ENCODE results near the gene ARID1B. TPM values are rescaled to one million over a fixed set of nuclear protein-coding genes. Genes with fewer than 3 reads are reported as not detected.
A peak's percentile ranks its signal among the peaks of the same experiment; 100 is the strongest.
"Not testable (repeated sequence)": the region's sequence is repeated elsewhere in the genome, so short reads cannot be mapped to it uniquely, and the experiment has no call there.

The ARID1B gene
- total RNA-seq, 1 experiment from 2014 or later = 35.6 TPM

- H3K9me2 ChIP-seq (ENCODE audit: insufficient read depth); POLR2A ChIA-PET; CTCF ChIA-PET; H3K9me3 ChIP-seq (ENCODE audit: control insufficient read depth in 1 of 2, insufficient read depth in 1 of 2, low read depth in 1 of 2, low read length in 2 of 2); H4K20me1 ChIP-seq (ENCODE audit: insufficient read depth); BruUV-seq (replicated peaks); H3K79me2 ChIP-seq (ENCODE audit: insufficient read depth, low read length); ATAC-seq; RAD21 ChIA-PET (ENCODE audit: low non-redundant PET in 1 of 2, low total read pairs in 2 of 2, uncharacterized antibody in 2 of 2, unreplicated experiment in 2 of 2); H2AFZ ChIP-seq (ENCODE audit: low read depth, low read length, poor library complexity, severe bottlenecking); H3K4me3 ChIP-seq (replicated peaks in 1 of 2; ENCODE audit: low read depth in 1 of 2, low read length in 2 of 2); DNase-seq (ENCODE audit: low read depth, low spot score); H3K36me3 ChIP-seq (ENCODE audit: control insufficient read depth in 1 of 2, insufficient read depth in 2 of 2, low read length in 2 of 2); H3K27me3 ChIP-seq (ENCODE audit: insufficient read depth, low read length): not testable (repeated sequence)
- peaks cover 19 to 20% of the 10 kb centered on the region in 2 experiments for H3K4me1 ChIP-seq (ENCODE audit: control insufficient read depth in 1 of 2, insufficient read depth in 2 of 2, low read length in 2 of 2)
- peak overlapping the region; percentile 74; the same call in 1 of the 2 replicates for H3K4me2 ChIP-seq (ENCODE audit: low read length)
- H3K9ac ChIP-seq (ENCODE audit: low read length) = 0 out of 2 replicates have a peak overlapping the region, but pooled peaks have one; percentile 48
- peak overlapping the region; percentile 63; the same call in 1 of the 2 replicates for H3K27ac ChIP-seq (ENCODE audit: low read depth, low read length)
- intact Hi-C loops (cut with micrococcal nuclease) = loop anchor here (10.0 kb wide), 1 partner anchor 127 kb away; no protein-coding TSS in a partner anchor
Observed at GRCh38 chr6:157147054-157148026, 370.2 kb downstream of the ARID1B start.

GRCh38 chr6:157148391-157149323 is 371.5 kb downstream of the ARID1B start:
- Histone ChIP-seq H3K79me2 (ENCODE audit: insufficient read depth, low read length) (no peaks in the 10 kb centered on the region), H3K9me3 (ENCODE audit: control insufficient read depth in 1 of 2, insufficient read depth in 1 of 2, low read depth in 1 of 2, low read length in 2 of 2) (no peaks in the 10 kb centered on the region), H2AFZ (ENCODE audit: low read depth, low read length, poor library complexity, severe bottlenecking) (peak overlapping the region; percentile 37), H3K4me3 (replicated peaks in 1 of 2; ENCODE audit: low read depth in 1 of 2, low read length in 2 of 2) (peak overlapping the region in 1 of 2 experiments; percentile 41; a peak in 2 of 4 replicates), H3K4me1 (ENCODE audit: control insufficient read depth in 1 of 2, insufficient read depth in 2 of 2, low read length in 2 of 2) (peaks cover 19 to 20% of the 10 kb centered on the region in 2 experiments), H3K9ac (ENCODE audit: low read length) (peak overlapping the region; percentile 48), H3K9me2 (ENCODE audit: insufficient read depth) (no peaks in the 10 kb centered on the region), H3K4me2 (ENCODE audit: low read length) (peak overlapping the region; percentile 74), H3K36me3 (ENCODE audit: control insufficient read depth in 1 of 2, insufficient read depth in 2 of 2, low read length in 2 of 2) (no peaks in the 10 kb centered on the region), H3K27me3 (ENCODE audit: insufficient read depth, low read length) (no peaks in the 10 kb centered on the region), H3K27ac (ENCODE audit: low read depth, low read length) (peak overlapping the region; percentile 63), H4K20me1 (ENCODE audit: insufficient read depth) (no peaks in the 10 kb centered on the region)
- no TSS peak for BruUV-seq (replicated peaks)
- intact Hi-C loops (cut with micrococcal nuclease) = loop anchor here (10.0 kb wide), 1 partner anchor 126 kb away; no protein-coding TSS in a partner anchor
- ChIA-PET CTCF (no interaction called here), RAD21 (ENCODE audit: low non-redundant PET in 1 of 2, low total read pairs in 2 of 2, uncharacterized antibody in 2 of 2, unreplicated experiment in 2 of 2) (no interaction called here), POLR2A (no interaction called here)
- DNase-seq (ENCODE audit: low read depth, low spot score) = peak; percentile 75
- ATAC-seq = peak; percentile 95
- peak; percentile 39; the same call in 1 of the 2 replicates for TF ChIP-seq SP1 (IDR thresholded peaks at IDR 0.05; ENCODE audit: low read depth)
- no peak for TF ChIP-seq EZH2 (IDR thresholded peaks at IDR 0.05)
- TF ChIP-seq, protein P1, sequence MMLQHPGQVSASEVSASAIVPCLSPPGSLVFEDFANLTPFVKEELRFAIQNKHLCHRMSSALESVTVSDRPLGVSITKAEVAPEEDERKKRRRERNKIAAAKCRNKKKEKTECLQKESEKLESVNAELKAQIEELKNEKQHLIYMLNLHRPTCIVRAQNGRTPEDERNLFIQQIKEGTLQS (IDR thresholded peaks at IDR 0.05) = peak; percentile 31; the same call in 1 of the 2 replicates
- no peak for TF ChIP-seq REST (IDR thresholded peaks at IDR 0.05; ENCODE audit: low read depth)
- TF ChIP-seq, protein P2, sequence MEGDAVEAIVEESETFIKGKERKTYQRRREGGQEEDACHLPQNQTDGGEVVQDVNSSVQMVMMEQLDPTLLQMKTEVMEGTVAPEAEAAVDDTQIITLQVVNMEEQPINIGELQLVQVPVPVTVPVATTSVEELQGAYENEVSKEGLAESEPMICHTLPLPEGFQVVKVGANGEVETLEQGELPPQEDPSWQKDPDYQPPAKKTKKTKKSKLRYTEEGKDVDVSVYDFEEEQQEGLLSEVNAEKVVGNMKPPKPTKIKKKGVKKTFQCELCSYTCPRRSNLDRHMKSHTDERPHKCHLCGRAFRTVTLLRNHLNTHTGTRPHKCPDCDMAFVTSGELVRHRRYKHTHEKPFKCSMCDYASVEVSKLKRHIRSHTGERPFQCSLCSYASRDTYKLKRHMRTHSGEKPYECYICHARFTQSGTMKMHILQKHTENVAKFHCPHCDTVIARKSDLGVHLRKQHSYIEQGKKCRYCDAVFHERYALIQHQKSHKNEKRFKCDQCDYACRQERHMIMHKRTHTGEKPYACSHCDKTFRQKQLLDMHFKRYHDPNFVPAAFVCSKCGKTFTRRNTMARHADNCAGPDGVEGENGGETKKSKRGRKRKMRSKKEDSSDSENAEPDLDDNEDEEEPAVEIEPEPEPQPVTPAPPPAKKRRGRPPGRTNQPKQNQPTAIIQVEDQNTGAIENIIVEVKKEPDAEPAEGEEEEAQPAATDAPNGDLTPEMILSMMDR (IDR thresholded peaks at IDR 0.05 in 2 of 3, conservative IDR thresholded peaks at IDR 0.05 in 1 of 3; ENCODE audit: borderline replicate concordance in 1 of 3, insufficient read depth in 1 of 3, low read depth in 2 of 3, low read length in 2 of 3) = no peak
- no peak for TF ChIP-seq POLR2A (IDR thresholded peaks at IDR 0.05; ENCODE audit: borderline replicate concordance, extremely low read depth, insufficient read depth, insufficient read length)
- no peak for TF ChIP-seq EZH2phosphoT487 (IDR thresholded peaks at IDR 0.05; ENCODE audit: borderline replicate concordance)
- TF ChIP-seq YY1 (IDR thresholded peaks at IDR 0.05; ENCODE audit: extremely low read depth, insufficient replicate concordance, low read depth, low read length) = no peak
- TF ChIP-seq JUND (IDR thresholded peaks at IDR 0.05) = peak; percentile 62
